Parathyroid adenoma (tissue), 2 donors: ENCODE measurements around the gene LPP.

Experiments used
- H2AFZ ChIP-seq: fragments of 300-600 bp; sonication (generic); one replicate; pipeline ENCODE4 v1.7.0; 2017; ENCODE audit warnings: antibody characterized with exemption, mild to moderate bottlenecking
- H3K27ac ChIP-seq: fragments of 300-600 bp; sonication (generic); one replicate; pipeline ENCODE4 v1.7.0; 2017
- H3K27me3 ChIP-seq: fragments of 300-600 bp; sonication (generic); one replicate; pipeline ENCODE4 v1.7.0; 2017; ENCODE audit warnings: low read length; ENCODE audit not compliant: control insufficient read depth, insufficient read depth
- H3K36me3 ChIP-seq: fragments of 300-600 bp; sonication (generic); one replicate; pipeline ENCODE4 v1.7.0; 2017; ENCODE audit warnings: low read length; ENCODE audit not compliant: control insufficient read depth, insufficient read depth
- H3K4me1 ChIP-seq: fragments of 300-600 bp; sonication (generic); one replicate; pipeline ENCODE4 v1.7.0; 2017; ENCODE audit warnings: control low read depth
- H3K4me2 ChIP-seq: fragments of 300-600 bp; sonication (generic); one replicate; pipeline ENCODE4 v1.7.0; 2017; ENCODE audit warnings: low read length
- H3K4me3 ChIP-seq: fragments of 300-600 bp; sonication (generic); one replicate; pipeline ENCODE4 v1.7.0; 2017; ENCODE audit warnings: low read depth, low read length
- H3K79me2 ChIP-seq: fragments of 300-600 bp; sonication (generic); one replicate; pipeline ENCODE4 v1.7.0; 2017; ENCODE audit warnings: control low read depth
- H3K9ac ChIP-seq: fragments of 300-600 bp; sonication (generic); one replicate; pipeline ENCODE4 v1.7.0; 2017; ENCODE audit warnings: mild to moderate bottlenecking
- H3K9me3 ChIP-seq: fragments of 300-600 bp; sonication (generic); one replicate; pipeline ENCODE4 v1.7.0; 2017; ENCODE audit warnings: low read length; ENCODE audit not compliant: control insufficient read depth
- TF ChIP-seq, protein P1 (sequence below): fragments of 300-600 bp; sonication (generic); IDR thresholded peaks from one replicate; pipeline ENCODE4 v1.7.0; 2017; ENCODE audit warnings: antibody characterized with exemption, mild to moderate bottlenecking
- donor health status: primary hyperparathyroidism.

Gene LPP

DNA sequence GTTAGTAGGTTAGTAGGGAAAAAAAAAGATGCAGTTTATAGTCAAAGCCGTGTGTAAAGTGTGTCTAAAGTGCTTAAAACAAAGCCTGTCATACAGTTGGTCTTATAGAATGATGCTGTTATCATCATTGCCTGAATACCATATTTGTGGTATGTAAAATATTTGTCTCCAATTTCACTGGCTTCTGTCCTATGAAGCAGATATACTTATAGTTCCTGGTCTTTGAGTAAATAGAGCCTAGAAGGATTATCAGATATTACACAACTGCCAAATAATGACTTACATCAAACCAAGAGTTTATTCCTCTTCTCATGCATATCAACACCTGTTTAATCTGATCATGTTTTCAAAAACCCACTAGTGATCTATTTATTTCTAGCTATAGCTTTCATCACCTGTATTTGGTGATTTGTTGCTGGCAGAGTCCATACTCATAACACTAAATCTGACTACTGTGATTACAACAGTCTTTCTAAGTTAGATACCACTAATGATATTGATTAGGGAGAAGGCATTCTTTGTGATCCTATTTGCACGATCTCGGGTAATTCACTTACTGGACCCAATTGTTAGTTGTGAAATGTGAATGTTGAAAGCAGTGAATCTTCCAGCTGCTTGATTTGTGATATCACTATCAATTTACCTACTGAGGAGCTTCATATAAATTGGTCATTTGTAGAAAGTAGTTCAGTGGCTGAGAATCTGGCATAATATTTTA lies 413.7 kb downstream of the LPP start:
- no peak overlapping the region for H3K27ac ChIP-seq
- H3K9me3 ChIP-seq, result no peaks in the 10 kb centered on the region
- no peaks in the 10 kb centered on the region for H3K4me1 ChIP-seq
- no peak overlapping the region for H3K4me3 ChIP-seq
- no peaks in the 10 kb centered on the region for H3K79me2 ChIP-seq
- H3K36me3 ChIP-seq, result no peaks in the 10 kb centered on the region
- H2AFZ ChIP-seq, result no peak overlapping the region
- H3K4me2 ChIP-seq, result no peak overlapping the region
- no peaks in the 10 kb centered on the region for H3K27me3 ChIP-seq
- TF ChIP-seq, protein P1, sequence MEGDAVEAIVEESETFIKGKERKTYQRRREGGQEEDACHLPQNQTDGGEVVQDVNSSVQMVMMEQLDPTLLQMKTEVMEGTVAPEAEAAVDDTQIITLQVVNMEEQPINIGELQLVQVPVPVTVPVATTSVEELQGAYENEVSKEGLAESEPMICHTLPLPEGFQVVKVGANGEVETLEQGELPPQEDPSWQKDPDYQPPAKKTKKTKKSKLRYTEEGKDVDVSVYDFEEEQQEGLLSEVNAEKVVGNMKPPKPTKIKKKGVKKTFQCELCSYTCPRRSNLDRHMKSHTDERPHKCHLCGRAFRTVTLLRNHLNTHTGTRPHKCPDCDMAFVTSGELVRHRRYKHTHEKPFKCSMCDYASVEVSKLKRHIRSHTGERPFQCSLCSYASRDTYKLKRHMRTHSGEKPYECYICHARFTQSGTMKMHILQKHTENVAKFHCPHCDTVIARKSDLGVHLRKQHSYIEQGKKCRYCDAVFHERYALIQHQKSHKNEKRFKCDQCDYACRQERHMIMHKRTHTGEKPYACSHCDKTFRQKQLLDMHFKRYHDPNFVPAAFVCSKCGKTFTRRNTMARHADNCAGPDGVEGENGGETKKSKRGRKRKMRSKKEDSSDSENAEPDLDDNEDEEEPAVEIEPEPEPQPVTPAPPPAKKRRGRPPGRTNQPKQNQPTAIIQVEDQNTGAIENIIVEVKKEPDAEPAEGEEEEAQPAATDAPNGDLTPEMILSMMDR, result no peak
- H3K9ac ChIP-seq, result no peak overlapping the region

DNA sequence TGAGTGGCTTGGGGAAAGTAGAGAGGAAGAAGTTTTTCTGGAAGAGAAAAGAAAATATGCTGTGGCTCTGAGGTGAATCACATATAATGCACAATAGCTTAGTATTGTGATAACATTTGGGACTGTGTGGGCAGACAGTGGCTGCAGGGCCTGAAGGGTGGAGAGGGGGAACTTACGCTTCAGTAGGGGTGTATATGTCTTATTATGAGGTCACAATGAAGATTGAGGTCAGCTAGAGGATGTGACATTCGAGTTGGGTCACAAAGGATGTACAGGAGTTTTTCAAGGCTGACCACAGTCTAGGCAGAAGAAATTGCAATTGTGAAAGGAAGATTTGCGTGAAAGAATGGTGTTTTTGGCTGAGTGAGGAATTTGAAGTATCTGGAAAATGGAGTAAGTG lies 414.8 kb downstream of the LPP start:
- H3K9me3 ChIP-seq, result no peaks in the 10 kb centered on the region
- TF ChIP-seq, protein P1, result no peak
- H3K27me3 ChIP-seq, result no peaks in the 10 kb centered on the region
- H3K27ac ChIP-seq, result no peak overlapping the region
- no peak overlapping the region for H3K4me3 ChIP-seq
- H3K79me2 ChIP-seq, result no peaks in the 10 kb centered on the region
- no peak overlapping the region for H3K4me2 ChIP-seq
- H3K9ac ChIP-seq, result no peak overlapping the region
- no peaks in the 10 kb centered on the region for H3K4me1 ChIP-seq
- no peaks in the 10 kb centered on the region for H3K36me3 ChIP-seq
- no peak overlapping the region for H2AFZ ChIP-seq

DNA sequence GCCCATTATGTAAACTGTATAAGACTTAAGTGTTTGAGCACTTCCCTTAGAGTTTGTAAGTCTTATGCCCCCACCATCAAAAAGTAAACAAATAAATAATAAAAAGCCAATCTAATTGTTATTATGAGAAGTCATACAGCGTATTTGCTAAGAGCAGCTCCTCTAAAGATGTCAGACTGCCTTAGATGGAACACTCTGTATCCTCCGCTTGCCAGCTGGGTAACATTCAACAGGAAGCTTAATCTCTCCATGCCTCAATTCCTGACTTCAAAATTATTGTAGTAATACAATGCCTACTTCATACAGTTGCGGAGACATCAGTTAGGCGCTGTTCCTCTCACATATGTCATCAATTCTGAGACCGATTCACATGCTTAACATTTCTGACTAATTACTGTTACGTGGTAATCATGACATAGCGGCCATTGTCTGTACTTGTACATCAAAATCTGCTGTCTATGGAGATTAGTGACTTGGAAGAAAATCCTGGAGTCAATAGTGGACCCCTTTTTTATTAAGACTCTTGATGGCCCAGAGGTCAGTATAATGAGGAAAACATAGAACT lies 417.7 kb downstream of the LPP start:
- Histone ChIP-seq H3K36me3 (no peaks in the 10 kb centered on the region), H3K4me1 (no peaks in the 10 kb centered on the region), H2AFZ (no peak overlapping the region), H3K4me3 (no peak overlapping the region), H3K4me2 (no peak overlapping the region), H3K27me3 (no peaks in the 10 kb centered on the region), H3K9me3 (no peaks in the 10 kb centered on the region), H3K27ac (no peak overlapping the region), H3K79me2 (no peaks in the 10 kb centered on the region), H3K9ac (no peak overlapping the region)
- TF ChIP-seq, protein P1, result no peak

DNA sequence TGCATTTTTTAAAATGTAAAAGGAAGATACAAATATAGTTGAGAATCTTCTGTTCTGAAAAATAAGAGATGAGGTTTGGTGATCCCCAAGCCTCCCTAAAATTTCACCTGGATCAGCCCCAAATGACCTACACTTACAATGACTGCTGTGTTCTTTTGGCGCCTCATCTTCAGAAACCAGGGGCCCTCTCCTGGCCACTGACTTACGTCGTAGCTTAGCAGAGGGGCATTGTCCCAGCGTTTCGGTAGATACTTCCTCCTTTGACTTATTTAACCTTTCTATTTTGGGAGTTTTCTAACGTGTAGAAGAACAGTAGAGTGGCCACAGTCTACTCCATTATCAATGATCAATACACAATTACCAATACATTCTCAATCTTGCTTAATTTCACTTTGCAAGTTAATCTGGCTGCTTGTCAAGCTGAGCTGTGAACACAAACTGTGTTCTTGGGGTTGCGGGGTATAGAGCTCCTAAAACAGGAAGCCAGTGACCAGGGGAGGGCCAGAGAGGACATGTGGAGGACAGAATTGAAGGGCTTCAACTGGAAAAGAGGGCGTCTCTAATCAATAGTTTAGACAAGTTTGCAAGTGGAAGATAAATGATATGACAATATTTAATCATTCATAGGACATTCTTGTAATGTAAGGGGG lies 419.5 kb downstream of the LPP start:
- H3K4me2 ChIP-seq, result no peak overlapping the region
- H3K9me3 ChIP-seq, result no peaks in the 10 kb centered on the region
- H3K27me3 ChIP-seq, result no peaks in the 10 kb centered on the region
- no peaks in the 10 kb centered on the region for H3K36me3 ChIP-seq
- no peaks in the 10 kb centered on the region for H3K79me2 ChIP-seq
- TF ChIP-seq, protein P1, result no peak
- no peak overlapping the region for H3K9ac ChIP-seq
- no peak overlapping the region for H3K27ac ChIP-seq
- H3K4me3 ChIP-seq, result no peak overlapping the region
- H2AFZ ChIP-seq, result no peak overlapping the region
- H3K4me1 ChIP-seq, result no peaks in the 10 kb centered on the region
